Measurements from ENCODE around the gene MAGI3. TPM values are rescaled to one million over a fixed set of nuclear protein-coding genes. Genes with fewer than 3 reads are reported as not detected.

MAGI3 gene
- total and polyA plus RNA-seq, 4 donors: 3.0 to 28.8 (median 7.5) TPM

DNA sequence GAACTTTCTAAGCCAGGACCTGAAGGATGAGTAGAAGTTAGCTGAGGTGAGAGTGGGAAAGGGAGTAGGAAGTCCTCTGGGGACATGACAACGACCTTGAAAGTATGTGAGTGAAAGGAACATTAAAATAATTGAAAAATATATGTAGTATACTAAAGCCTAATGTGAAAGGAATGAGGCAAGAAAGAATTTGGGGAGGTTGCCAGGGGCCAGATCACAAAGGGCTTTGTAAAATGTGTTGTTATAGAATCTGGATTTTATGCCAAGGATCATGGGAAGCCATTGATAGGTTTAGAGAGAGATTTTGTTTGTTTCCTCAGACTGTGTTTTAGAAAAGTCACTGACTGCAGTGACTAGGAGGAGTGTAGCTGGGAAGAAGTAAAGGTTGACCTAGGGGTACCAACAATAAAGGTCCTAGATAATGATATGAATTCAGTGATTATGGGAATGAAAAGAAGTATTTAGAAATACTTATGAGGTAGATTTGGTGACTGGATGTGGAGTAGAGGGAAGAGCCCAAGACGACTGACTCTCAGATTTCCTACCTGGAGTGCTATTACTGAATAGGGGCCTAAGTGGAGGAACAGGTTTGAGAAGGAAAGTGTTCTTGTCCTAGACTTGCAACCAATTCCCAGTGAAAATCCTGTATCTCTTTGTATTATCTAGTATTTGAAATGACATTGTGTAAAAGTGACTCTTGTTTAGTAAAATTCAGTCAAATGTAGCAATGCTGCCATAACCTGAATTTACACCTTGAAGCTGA, 189.1 kb downstream of the MAGI3 start:
- DNase-seq (ENCODE audit: low spot score): no peak
- TF ChIP-seq YY1 (IDR thresholded peaks at IDR 0.05) (no peak), JUND (IDR thresholded peaks at IDR 0.05) (no peak), FOXA1 (IDR thresholded peaks at IDR 0.05) (no peak), SP1 (IDR thresholded peaks at IDR 0.05) (no peak), RXRA (IDR thresholded peaks at IDR 0.05) (no peak), NR2F2 (IDR thresholded peaks at IDR 0.05) (no peak), HNF4G (IDR thresholded peaks at IDR 0.05) (no peak), RAD21 (IDR thresholded peaks at IDR 0.05) (no peak), HNF4A (conservative IDR thresholded peaks at IDR 0.05) (no peak), EGR1 (IDR thresholded peaks at IDR 0.05; ENCODE audit: low read depth in 2 of 2) (no peak), TAF1 (conservative IDR thresholded peaks at IDR 0.05) (no peak)
- TF ChIP-seq, protein P1, sequence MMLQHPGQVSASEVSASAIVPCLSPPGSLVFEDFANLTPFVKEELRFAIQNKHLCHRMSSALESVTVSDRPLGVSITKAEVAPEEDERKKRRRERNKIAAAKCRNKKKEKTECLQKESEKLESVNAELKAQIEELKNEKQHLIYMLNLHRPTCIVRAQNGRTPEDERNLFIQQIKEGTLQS (IDR thresholded peaks at IDR 0.05): no peak
- TF ChIP-seq, protein P2, sequence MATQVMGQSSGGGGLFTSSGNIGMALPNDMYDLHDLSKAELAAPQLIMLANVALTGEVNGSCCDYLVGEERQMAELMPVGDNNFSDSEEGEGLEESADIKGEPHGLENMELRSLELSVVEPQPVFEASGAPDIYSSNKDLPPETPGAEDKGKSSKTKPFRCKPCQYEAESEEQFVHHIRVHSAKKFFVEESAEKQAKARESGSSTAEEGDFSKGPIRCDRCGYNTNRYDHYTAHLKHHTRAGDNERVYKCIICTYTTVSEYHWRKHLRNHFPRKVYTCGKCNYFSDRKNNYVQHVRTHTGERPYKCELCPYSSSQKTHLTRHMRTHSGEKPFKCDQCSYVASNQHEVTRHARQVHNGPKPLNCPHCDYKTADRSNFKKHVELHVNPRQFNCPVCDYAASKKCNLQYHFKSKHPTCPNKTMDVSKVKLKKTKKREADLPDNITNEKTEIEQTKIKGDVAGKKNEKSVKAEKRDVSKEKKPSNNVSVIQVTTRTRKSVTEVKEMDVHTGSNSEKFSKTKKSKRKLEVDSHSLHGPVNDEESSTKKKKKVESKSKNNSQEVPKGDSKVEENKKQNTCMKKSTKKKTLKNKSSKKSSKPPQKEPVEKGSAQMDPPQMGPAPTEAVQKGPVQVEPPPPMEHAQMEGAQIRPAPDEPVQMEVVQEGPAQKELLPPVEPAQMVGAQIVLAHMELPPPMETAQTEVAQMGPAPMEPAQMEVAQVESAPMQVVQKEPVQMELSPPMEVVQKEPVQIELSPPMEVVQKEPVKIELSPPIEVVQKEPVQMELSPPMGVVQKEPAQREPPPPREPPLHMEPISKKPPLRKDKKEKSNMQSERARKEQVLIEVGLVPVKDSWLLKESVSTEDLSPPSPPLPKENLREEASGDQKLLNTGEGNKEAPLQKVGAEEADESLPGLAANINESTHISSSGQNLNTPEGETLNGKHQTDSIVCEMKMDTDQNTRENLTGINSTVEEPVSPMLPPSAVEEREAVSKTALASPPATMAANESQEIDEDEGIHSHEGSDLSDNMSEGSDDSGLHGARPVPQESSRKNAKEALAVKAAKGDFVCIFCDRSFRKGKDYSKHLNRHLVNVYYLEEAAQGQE (IDR thresholded peaks at IDR 0.05): no peak
- TF ChIP-seq, protein P3, sequence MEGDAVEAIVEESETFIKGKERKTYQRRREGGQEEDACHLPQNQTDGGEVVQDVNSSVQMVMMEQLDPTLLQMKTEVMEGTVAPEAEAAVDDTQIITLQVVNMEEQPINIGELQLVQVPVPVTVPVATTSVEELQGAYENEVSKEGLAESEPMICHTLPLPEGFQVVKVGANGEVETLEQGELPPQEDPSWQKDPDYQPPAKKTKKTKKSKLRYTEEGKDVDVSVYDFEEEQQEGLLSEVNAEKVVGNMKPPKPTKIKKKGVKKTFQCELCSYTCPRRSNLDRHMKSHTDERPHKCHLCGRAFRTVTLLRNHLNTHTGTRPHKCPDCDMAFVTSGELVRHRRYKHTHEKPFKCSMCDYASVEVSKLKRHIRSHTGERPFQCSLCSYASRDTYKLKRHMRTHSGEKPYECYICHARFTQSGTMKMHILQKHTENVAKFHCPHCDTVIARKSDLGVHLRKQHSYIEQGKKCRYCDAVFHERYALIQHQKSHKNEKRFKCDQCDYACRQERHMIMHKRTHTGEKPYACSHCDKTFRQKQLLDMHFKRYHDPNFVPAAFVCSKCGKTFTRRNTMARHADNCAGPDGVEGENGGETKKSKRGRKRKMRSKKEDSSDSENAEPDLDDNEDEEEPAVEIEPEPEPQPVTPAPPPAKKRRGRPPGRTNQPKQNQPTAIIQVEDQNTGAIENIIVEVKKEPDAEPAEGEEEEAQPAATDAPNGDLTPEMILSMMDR (IDR thresholded peaks at IDR 0.05; ENCODE audit: low read depth, low read length, missing input control): no peak
- Histone ChIP-seq H3K4me1 (ENCODE audit: control insufficient read depth in 4 of 4, insufficient read depth in 4 of 4, low read length in 3 of 4) (peaks cover 0 to 11% (median 0%) of the 10 kb centered on the region in 4 donors), H3K27ac (ENCODE audit: low read depth in 1 of 2, low read length in 2 of 2) (no peak overlapping the region), H3K36me3 (ENCODE audit: control insufficient read depth in 4 of 4, insufficient read depth in 3 of 4, low read depth in 1 of 4, low read length in 3 of 4) (no peaks in the 10 kb centered on the region), H3K9ac (ENCODE audit: low read depth in 1 of 2, low read length in 2 of 2) (no peak overlapping the region), H3K27me3 (ENCODE audit: control insufficient read depth in 4 of 4, insufficient read depth in 4 of 4, low read length in 3 of 4) (no peaks in the 10 kb centered on the region), H3K9me3 (ENCODE audit: control insufficient read depth in 4 of 4, low read length in 3 of 4) (no peaks in the 10 kb centered on the region), H3K4me3 (ENCODE audit: low read depth in 1 of 3, low read length in 3 of 3) (no peak overlapping the region)
- WGBS: 90% methylated on average over 2 of the region's 2 CpGs

DNA sequence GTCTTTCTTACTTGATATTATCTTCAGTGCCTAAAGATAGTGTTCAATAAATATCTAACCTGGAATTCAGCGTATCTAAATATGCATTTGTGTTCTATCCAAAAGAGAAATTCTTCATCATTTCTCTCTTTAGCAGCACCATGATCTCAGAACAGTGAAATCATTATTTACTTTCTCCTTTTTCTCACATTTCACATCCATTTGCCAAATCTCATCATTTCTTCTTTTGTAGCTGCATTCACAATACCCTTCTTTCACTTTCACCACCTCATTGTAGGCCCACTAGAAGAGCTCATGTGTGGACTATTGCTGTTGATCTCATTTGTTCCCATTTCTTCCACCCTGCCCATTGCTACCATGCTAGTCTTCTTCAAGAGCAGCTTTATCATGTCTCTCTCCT, 191.0 kb downstream of the MAGI3 start:
- H3K9ac ChIP-seq (ENCODE audit: low read depth in 1 of 2, low read length in 2 of 2): no peak overlapping the region
- DNase-seq (ENCODE audit: low spot score): no peak
- H3K9me3 ChIP-seq (ENCODE audit: control insufficient read depth in 4 of 4, low read length in 3 of 4): no peaks in the 10 kb centered on the region
- no peaks in the 10 kb centered on the region for H3K36me3 ChIP-seq (ENCODE audit: control insufficient read depth in 4 of 4, insufficient read depth in 3 of 4, low read depth in 1 of 4, low read length in 3 of 4)
- WGBS: 97% methylated on average over 1 of the region's 1 CpG
- no peaks in the 10 kb centered on the region for H3K27me3 ChIP-seq (ENCODE audit: control insufficient read depth in 4 of 4, insufficient read depth in 4 of 4, low read length in 3 of 4)
- no peak overlapping the region for H3K4me3 ChIP-seq (ENCODE audit: low read depth in 1 of 3, low read length in 3 of 3)
- peaks cover 0 to 2% (median 0%) of the 10 kb centered on the region in 4 donors for H3K4me1 ChIP-seq (ENCODE audit: control insufficient read depth in 4 of 4, insufficient read depth in 4 of 4, low read length in 3 of 4)
- H3K27ac ChIP-seq (ENCODE audit: low read depth in 1 of 2, low read length in 2 of 2): no peak overlapping the region
- TF ChIP-seq FOXA2 (IDR thresholded peaks at IDR 0.05) (no peak), HNF4A (conservative IDR thresholded peaks at IDR 0.05) (no peak), GABPA (IDR thresholded peaks at IDR 0.05 in 1 of 2, conservative IDR thresholded peaks at IDR 0.05 in 1 of 2) (no peak), TAF1 (conservative IDR thresholded peaks at IDR 0.05) (no peak), HNF4G (IDR thresholded peaks at IDR 0.05) (no peak), FOXA1 (IDR thresholded peaks at IDR 0.05) (no peak)
- TF ChIP-seq, protein P3 (IDR thresholded peaks at IDR 0.05; ENCODE audit: low read depth, low read length, missing input control): no peak
- TF ChIP-seq, protein P1 (IDR thresholded peaks at IDR 0.05): no peak

Data from liver (tissue), 9 donors.